Measurements from ENCODE around the gene LST1.

The LST1 gene

GRCh38 chr6:31558631-31559500, 27.2 kb upstream of the LST1 start:
- peak overlapping the region; percentile 43 for H3K18ac ChIP-seq (ENCODE audit: low read length)
- no peak overlapping the region for H3K27ac ChIP-seq (ENCODE audit: low read depth, low read length)
- WGBS (ENCODE audit: extremely low coverage, insufficient coverage, insufficient read length), result no CpG with 5 or more reads among the region's 14 CpGs
- H2AFZ ChIP-seq (ENCODE audit: insufficient read depth, low read length, poor library complexity), result no peak overlapping the region
- no peak overlapping the region for H2BK5ac ChIP-seq (ENCODE audit: low read depth, low read length, poor library complexity)
- peak overlapping the region; percentile 50 for H4K8ac ChIP-seq (ENCODE audit: low read depth, low read length)
- peak overlapping the region; percentile 49 for H4K91ac ChIP-seq (ENCODE audit: low read depth, low read length)
- peak overlapping the region; percentile 42 for H2AK5ac ChIP-seq (ENCODE audit: low read length)
- peak overlapping the region; percentile 8 for H2BK12ac ChIP-seq (ENCODE audit: low read length)
- H3K4me3 ChIP-seq (ENCODE audit: low read depth, low read length), result no peak overlapping the region
- H3K9me3 ChIP-seq (ENCODE audit: insufficient read depth, low read depth, low read length), result no peaks in the 10 kb centered on the region
- H3K79me2 ChIP-seq (ENCODE audit: control insufficient read depth, insufficient read depth, low read length, poor library complexity), result no peaks in the 10 kb centered on the region
- peaks cover 8% of the 10 kb centered on the region for H3K79me1 ChIP-seq (ENCODE audit: low read length)
- no peak overlapping the region for H3K14ac ChIP-seq (ENCODE audit: low read length)
- no peaks in the 10 kb centered on the region for H3K27me3 ChIP-seq (ENCODE audit: insufficient read depth, low read length)
- H3K23ac ChIP-seq (ENCODE audit: low read length), result no peak overlapping the region
- H3K36me3 ChIP-seq (ENCODE audit: control insufficient read depth in 1 of 2, insufficient read depth in 2 of 2, low read length in 2 of 2), result peaks cover 20 to 25% of the 10 kb centered on the region in 2 experiments
- DNase-seq, result peak; percentile 21 to 28
- H3K4ac ChIP-seq (ENCODE audit: low read depth, low read length), result no peak overlapping the region
- H3K4me2 ChIP-seq (ENCODE audit: low read length), result no peak overlapping the region
- no peak overlapping the region for H4K12ac ChIP-seq (ENCODE audit: low read depth, low read length)
- no peak overlapping the region for H3K9ac ChIP-seq (ENCODE audit: low read length)
- H3K4me1 ChIP-seq (ENCODE audit: control insufficient read depth in 1 of 2, insufficient read depth in 2 of 2, low read length in 2 of 2), result peaks cover 20 to 23% of the 10 kb centered on the region in 2 experiments
- H2BK120ac ChIP-seq (ENCODE audit: insufficient read depth, low read length, poor library complexity), result no peak overlapping the region

GRCh38 chr6:31559606-31559957, 26.5 kb upstream of the LST1 start:
- Histone ChIP-seq H4K8ac (ENCODE audit: low read depth, low read length) (peak overlapping the region; percentile 50), H3K9me3 (ENCODE audit: insufficient read depth, low read depth, low read length) (no peaks in the 10 kb centered on the region), H3K79me2 (ENCODE audit: control insufficient read depth, insufficient read depth, low read length, poor library complexity) (no peaks in the 10 kb centered on the region), H3K23ac (ENCODE audit: low read length) (no peak overlapping the region), H2AK5ac (ENCODE audit: low read length) (peak overlapping the region; percentile 42), H3K14ac (ENCODE audit: low read length) (peak overlapping the region; percentile 8), H2BK12ac (ENCODE audit: low read length) (peak overlapping the region; percentile 61), H4K12ac (ENCODE audit: low read depth, low read length) (no peak overlapping the region), H3K36me3 (ENCODE audit: control insufficient read depth in 1 of 2, insufficient read depth in 2 of 2, low read length in 2 of 2) (peaks cover 18 to 22% of the 10 kb centered on the region in 2 experiments), H2AFZ (ENCODE audit: insufficient read depth, low read length, poor library complexity) (no peak overlapping the region), H3K4me3 (ENCODE audit: low read depth, low read length) (no peak overlapping the region), H3K9ac (ENCODE audit: low read length) (peak overlapping the region; percentile 62), H3K4me2 (ENCODE audit: low read length) (no peak overlapping the region), H2BK5ac (ENCODE audit: low read depth, low read length, poor library complexity) (peak overlapping the region; percentile 27), H3K79me1 (ENCODE audit: low read length) (peaks cover 8% of the 10 kb centered on the region), H3K27me3 (ENCODE audit: insufficient read depth, low read length) (no peaks in the 10 kb centered on the region), H3K4ac (ENCODE audit: low read depth, low read length) (no peak overlapping the region), H3K27ac (ENCODE audit: low read depth, low read length) (peak overlapping the region; percentile 76), H4K91ac (ENCODE audit: low read depth, low read length) (peak overlapping the region; percentile 49), H3K4me1 (ENCODE audit: control insufficient read depth in 1 of 2, insufficient read depth in 2 of 2, low read length in 2 of 2) (peaks cover 20 to 23% of the 10 kb centered on the region in 2 experiments), H2BK120ac (ENCODE audit: insufficient read depth, low read length, poor library complexity) (peak overlapping the region; percentile 28), H3K18ac (ENCODE audit: low read length) (peak overlapping the region; percentile 43)
- no peak for DNase-seq
- no CpG with 5 or more reads among the region's 4 CpGs for WGBS (ENCODE audit: extremely low coverage, insufficient coverage, insufficient read length)

GRCh38 chr6:31559958-31560696, 25.9 kb upstream of the LST1 start:
- peak overlapping the region; percentile 31 for H3K18ac ChIP-seq (ENCODE audit: low read length)
- H3K4ac ChIP-seq (ENCODE audit: low read depth, low read length), result no peak overlapping the region
- H2BK5ac ChIP-seq (ENCODE audit: low read depth, low read length, poor library complexity), result peak overlapping the region; percentile 27
- no peak overlapping the region for H3K4me3 ChIP-seq (ENCODE audit: low read depth, low read length)
- H3K4me1 ChIP-seq (ENCODE audit: control insufficient read depth in 1 of 2, insufficient read depth in 2 of 2, low read length in 2 of 2), result peaks cover 20 to 23% of the 10 kb centered on the region in 2 experiments
- DNase-seq, result peak; percentile 19 to 39
- H3K79me2 ChIP-seq (ENCODE audit: control insufficient read depth, insufficient read depth, low read length, poor library complexity), result no peaks in the 10 kb centered on the region
- no peak overlapping the region for H4K8ac ChIP-seq (ENCODE audit: low read depth, low read length)
- peak overlapping the region; percentile 28 for H2BK120ac ChIP-seq (ENCODE audit: insufficient read depth, low read length, poor library complexity)
- H3K9me3 ChIP-seq (ENCODE audit: insufficient read depth, low read depth, low read length), result no peaks in the 10 kb centered on the region
- no CpG with 5 or more reads among the region's 7 CpGs for WGBS (ENCODE audit: extremely low coverage, insufficient coverage, insufficient read length)
- no peak overlapping the region for H3K23ac ChIP-seq (ENCODE audit: low read length)
- no peaks in the 10 kb centered on the region for H3K27me3 ChIP-seq (ENCODE audit: insufficient read depth, low read length)
- H3K9ac ChIP-seq (ENCODE audit: low read length), result peak overlapping the region; percentile 62
- peak overlapping the region; percentile 61 for H2BK12ac ChIP-seq (ENCODE audit: low read length)
- H4K91ac ChIP-seq (ENCODE audit: low read depth, low read length), result peak overlapping the region; percentile 49
- H3K4me2 ChIP-seq (ENCODE audit: low read length), result peak overlapping the region; percentile 11
- H3K36me3 ChIP-seq (ENCODE audit: control insufficient read depth in 1 of 2, insufficient read depth in 2 of 2, low read length in 2 of 2), result peaks cover 18 to 22% of the 10 kb centered on the region in 2 experiments
- H4K12ac ChIP-seq (ENCODE audit: low read depth, low read length), result no peak overlapping the region
- no peak overlapping the region for H2AFZ ChIP-seq (ENCODE audit: insufficient read depth, low read length, poor library complexity)
- peak overlapping the region; percentile 76 for H3K27ac ChIP-seq (ENCODE audit: low read depth, low read length)
- H2AK5ac ChIP-seq (ENCODE audit: low read length), result peak overlapping the region; percentile 42
- H3K79me1 ChIP-seq (ENCODE audit: low read length), result peaks cover 8% of the 10 kb centered on the region
- H3K14ac ChIP-seq (ENCODE audit: low read length), result peak overlapping the region; percentile 8

- Histone ChIP-seq H2BK12ac (ENCODE audit: low read length) (peak overlapping the region; percentile 39), H3K4me1 (ENCODE audit: control insufficient read depth in 1 of 2, insufficient read depth in 2 of 2, low read length in 2 of 2) (peaks cover 20 to 23% of the 10 kb centered on the region in 2 experiments), H3K9me3 (ENCODE audit: insufficient read depth, low read depth, low read length) (no peaks in the 10 kb centered on the region), H2AFZ (ENCODE audit: insufficient read depth, low read length, poor library complexity) (no peak overlapping the region), H4K91ac (ENCODE audit: low read depth, low read length) (peak overlapping the region; percentile 20), H3K27me3 (ENCODE audit: insufficient read depth, low read length) (no peaks in the 10 kb centered on the region), H3K4me3 (ENCODE audit: low read depth, low read length) (no peak overlapping the region), H3K14ac (ENCODE audit: low read length) (no peak overlapping the region), H2AK5ac (ENCODE audit: low read length) (peak overlapping the region; percentile 60), H3K4me2 (ENCODE audit: low read length) (peak overlapping the region; percentile 11), H4K8ac (ENCODE audit: low read depth, low read length) (no peak overlapping the region), H3K79me2 (ENCODE audit: control insufficient read depth, insufficient read depth, low read length, poor library complexity) (no peaks in the 10 kb centered on the region), H2BK120ac (ENCODE audit: insufficient read depth, low read length, poor library complexity) (no peak overlapping the region), H3K36me3 (ENCODE audit: control insufficient read depth in 1 of 2, insufficient read depth in 2 of 2, low read length in 2 of 2) (peaks cover 18 to 22% of the 10 kb centered on the region in 2 experiments), H3K9ac (ENCODE audit: low read length) (no peak overlapping the region), H3K79me1 (ENCODE audit: low read length) (peaks cover 8% of the 10 kb centered on the region), H3K4ac (ENCODE audit: low read depth, low read length) (no peak overlapping the region), H3K27ac (ENCODE audit: low read depth, low read length) (peak overlapping the region; percentile 23), H2BK5ac (ENCODE audit: low read depth, low read length, poor library complexity) (peak overlapping the region; percentile 20), H3K18ac (ENCODE audit: low read length) (no peak overlapping the region), H3K23ac (ENCODE audit: low read length) (no peak overlapping the region), H4K12ac (ENCODE audit: low read depth, low read length) (no peak overlapping the region)
- no peak for DNase-seq
Measured at GRCh38 chr6:31560697-31561058, 25.4 kb upstream of the LST1 start.
